IPS-NIHi7 (cell line): ENCODE results near the gene TBC1D22A.

Experiments used
- DNase-seq: peaks from one replicate; pipeline ENCODE4 v3.0.0; 2012; ENCODE audit warnings: mixed read lengths; ENCODE audit errors: extremely low spot score

Gene TBC1D22A

DNA sequence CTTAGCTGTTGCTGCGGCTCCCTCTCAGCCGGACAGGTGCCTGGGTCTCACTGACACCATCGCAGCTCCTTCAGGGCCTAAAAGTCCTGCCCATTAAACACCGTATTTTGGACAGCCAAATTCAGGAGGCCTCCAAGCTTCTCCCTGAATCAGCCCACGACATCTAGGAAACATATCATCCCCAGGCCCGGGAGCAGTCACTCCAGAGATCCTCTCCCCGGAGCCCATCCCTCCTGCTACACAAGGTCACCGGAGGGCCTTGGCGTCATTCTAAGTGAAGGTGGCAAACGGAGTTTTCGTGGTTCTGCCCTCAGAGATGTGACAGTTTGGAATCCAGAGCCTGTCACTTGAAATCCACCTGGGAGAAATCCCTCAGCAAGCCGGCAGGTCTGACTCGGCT is 232.5 kb downstream of the TBC1D22A start:
- DNase-seq, result no peak

DNA sequence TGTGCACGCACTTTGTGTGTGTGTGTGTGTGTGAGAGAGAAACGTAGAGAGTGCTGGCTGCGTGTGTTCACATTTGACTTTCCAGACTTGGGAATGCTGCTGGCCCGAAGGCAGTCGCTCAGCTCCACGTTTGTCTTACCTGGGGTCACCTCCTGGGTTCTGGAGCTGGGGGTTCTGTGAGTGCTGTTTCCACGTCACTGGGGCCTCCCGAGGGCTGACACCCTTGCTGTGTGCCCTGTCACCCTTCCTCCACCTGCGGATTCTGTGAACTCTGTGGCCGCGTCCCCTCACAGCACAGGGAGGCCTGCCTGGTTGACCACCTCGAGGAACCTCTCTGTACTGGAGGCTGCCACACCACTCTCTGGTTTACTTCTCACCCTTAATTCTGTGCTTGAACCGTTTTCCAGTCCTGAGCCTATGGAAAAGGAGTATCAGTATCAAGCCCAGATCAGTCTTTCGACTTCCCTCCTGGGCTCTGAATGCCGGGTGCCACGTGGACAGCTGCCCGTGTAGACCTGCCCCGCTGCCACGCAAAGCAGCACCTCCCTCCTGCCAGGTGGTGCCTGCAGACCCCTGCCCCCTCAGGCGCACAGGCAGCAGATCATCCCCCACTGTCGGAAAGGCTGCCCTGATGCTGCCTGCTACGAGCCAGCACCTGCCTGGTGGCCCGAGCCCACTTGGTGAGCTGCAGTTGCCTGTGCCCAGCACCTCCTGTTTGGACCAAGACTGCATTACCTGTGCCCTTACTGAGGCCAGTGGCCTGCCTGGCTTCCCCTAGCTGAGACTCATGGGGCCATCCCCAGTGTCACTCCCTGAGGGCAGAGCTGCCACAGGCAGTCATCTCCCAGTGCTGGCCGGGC is 233.3 kb downstream of the TBC1D22A start:
- DNase-seq, result no peak

DNA sequence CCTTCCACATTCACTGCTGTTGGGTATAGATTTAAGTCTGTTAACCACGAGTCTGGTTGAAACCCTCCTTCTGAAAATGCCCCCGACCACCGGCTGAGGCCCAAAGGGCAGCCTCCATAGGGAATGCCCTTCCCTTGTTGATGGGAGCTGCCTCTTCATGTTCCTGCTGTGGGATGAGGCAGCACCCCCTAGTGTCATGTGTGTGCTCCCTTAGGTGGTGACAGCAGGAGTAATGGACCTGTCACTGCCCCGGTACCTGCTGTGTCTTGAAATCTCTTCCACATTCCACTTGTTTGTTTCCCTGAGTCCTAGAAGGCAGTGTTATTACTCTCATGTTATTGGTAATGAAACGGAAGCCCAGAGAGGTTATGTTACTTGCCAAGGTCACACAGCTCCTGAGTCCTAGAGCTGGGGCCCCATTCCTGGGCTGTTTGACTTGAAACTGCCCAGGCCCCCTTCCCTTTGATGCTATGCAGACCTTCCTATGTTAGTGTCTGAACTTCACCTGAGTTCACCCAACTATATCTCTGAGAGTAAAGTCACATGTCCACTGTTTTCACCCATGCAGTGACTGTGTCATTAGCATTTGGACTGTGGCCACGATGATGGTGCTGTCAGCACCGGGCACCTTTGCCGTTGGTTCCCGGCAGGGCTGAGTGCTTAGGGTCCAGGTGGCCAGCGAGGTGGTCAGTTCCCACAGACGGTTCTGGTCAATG is 234.3 kb downstream of the TBC1D22A start:
- DNase-seq, result no peak

DNA sequence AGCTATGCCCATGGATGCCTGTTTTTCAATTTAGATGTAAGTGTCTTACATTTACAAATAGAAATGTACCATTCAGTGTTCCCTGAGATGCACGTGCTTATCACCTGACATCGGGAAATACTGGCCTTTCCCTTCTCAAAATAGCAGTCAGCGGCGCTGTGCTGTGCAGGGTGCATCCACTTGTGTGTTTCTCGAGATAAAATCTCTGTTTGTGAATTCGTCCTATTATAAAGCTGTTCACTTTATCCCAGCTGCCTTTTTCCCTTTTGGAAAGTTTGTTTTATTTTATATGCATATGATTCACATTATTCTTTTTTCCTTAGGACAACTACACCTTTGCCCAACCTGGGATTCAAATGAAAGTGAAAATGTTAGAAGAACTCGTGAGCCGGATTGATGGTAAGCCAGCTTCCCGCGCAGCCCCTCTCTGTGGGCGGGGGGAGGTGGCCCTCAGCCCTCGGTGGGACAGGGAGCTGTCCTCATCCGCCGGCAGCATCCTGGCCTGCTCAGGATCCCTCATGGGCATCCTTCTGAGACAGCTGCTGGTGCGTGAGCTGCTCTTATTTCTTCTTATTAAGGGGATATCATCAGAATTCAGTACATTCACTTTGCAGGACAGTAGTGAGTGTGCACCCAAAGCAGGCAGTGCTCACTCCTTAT is 235.0 kb downstream of the TBC1D22A start:
- DNase-seq, result no peak

DNA sequence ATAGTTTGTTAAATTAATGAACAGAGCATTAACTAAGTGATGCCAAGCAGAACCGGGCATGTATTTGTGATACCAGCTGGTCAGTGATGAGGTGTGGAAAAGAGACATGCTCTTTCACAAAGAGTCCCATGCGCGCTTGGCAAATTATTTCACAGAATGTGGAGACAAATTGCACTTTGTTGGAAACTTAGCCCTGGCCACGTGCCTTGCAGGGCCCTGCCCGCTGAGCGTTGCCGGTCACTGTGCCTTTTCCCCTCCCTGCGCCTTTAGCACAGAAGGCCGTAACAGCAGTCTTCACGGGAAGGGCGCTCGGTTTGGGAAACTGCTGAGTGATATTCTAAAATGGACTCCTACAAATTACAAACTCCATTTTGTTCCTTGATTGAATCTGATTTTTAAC is 235.9 kb downstream of the TBC1D22A start:
- DNase-seq, result no peak

DNA sequence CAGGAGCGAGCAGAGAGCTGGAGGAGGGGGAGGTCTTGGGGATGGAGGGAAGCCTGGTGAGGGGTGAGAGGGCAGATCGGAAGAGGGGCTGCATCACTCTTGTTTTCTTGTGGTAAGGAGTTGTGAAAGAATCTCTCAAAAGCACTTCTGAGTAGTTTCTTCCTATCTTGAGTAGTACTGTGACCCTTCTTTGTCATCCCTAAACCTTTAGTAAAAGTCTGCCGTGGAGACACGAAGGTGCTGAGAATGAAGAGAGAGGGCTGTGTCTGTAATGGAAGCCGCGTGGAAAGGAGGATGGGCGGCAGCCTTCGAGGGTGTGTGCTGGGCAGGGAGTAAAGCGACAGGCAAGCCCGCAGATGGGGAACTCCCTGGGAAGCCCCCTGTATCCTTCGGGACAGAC is 237.8 kb downstream of the TBC1D22A start:
- DNase-seq, result no peak

DNA sequence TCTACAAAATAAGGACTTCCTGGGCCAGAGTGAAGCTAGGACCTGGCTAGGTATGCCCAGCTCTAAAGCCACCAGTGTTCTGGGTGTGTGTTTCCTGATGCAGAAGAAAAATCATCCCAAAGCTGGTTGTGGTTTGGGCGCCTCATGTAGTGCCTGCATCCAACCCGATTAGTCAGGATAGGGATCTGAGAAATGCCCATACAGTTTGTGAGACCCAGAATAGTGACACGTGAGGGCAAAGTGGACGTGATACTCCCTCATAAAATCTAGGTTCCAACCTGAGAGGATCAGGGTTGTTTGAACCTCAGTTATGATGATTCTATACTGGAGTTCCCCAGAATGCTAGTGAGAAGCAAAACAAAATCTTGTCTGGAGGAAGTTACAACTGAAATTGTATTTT is 238.4 kb downstream of the TBC1D22A start:
- no peak for DNase-seq

DNA sequence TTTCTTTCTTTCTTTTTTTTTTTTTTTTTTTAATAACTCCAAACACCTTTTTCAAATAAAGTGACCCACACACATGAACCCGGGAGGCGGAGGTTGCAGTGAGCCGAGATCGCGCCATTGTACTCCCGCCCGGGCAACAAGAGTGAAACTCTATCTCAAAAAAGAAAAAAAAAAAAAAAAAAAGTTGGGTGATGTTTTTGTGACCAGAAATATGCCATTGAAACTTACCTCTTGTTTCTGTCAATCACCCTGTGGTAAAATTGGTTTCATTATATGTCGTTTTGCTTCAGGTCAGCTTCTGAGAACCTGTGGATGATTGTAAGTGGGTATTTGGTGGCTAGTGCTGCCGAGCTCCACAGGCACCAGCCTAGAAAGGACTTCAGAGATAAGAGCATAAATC is 238.8 kb downstream of the TBC1D22A start:
- DNase-seq, result no peak

DNA sequence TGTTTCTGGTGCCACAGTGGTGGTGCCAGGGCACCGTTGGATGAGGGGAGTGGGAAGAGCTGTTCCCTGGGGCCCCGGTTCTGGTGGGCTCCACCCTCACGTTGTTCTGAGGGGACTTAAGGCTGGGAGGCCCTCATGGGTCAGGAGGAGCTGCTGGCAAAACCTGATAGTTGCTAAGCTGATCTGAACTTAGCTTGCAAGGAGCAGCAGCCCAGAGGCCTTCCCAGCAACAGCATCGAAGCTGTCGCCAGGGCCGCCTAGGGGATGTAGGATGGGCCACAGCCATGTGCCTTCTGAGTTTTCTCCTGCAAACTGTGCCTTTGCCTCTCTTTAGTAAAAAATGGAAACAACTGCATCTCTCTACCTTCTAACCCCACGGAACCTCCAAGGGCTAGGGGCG is 240.2 kb downstream of the TBC1D22A start:
- DNase-seq, result no peak

DNA sequence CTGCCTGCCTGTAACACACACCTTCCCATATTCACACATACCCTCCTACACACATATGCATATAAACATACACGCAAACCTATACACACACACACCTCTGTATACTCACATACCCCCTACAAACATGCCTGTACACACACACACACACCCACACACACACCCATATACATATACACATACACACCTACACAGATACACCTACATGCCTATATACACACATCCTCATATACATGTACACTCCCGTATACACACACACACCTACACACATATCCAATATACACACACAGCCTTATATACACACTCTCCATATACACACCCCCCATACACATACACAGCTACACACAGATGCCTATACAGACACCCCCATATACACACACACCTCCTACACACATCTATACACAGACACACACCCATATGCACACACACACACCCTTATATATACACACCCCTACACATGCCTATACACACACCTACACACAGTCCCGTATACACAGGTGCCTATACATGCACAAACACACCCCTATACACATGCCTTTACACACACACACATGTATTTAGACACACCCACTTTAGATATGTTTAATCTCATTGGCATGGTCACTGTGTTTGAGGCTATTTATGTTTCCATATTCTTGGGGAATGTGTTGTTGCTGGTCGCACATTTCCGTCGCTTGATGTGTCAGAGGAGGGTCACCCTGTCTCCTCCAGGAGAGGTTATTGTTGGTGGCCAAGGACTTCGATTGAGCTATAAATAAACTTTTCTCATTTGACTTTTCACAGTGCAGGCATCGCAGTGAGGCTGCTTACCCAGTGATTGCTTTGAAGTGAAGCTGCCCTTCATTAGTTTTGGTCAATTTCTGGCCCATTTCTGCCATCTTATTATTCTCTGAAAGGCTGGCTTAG is 243.3 kb downstream of the TBC1D22A start:
- DNase-seq, result no peak

DNA sequence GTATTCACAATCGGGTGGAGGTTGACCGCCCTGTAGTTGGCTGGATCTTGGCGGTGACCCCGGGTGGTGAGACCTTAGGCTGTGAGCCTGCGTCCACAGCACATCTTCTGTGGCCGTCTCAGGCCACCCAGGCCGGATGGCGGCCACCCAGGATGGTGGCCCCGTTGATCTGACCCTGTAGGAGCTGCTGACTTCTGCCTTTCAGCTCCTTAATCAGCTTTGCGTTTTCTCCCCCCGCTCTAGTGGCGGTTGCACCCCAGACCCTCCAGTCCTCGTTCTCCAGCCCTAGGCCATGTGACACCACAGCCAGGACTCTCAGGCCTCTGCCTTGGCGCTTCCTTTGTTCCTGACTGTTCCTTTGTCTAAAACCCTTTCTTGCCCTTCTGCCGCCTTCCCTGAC is 244.0 kb downstream of the TBC1D22A start:
- DNase-seq, result no peak

DNA sequence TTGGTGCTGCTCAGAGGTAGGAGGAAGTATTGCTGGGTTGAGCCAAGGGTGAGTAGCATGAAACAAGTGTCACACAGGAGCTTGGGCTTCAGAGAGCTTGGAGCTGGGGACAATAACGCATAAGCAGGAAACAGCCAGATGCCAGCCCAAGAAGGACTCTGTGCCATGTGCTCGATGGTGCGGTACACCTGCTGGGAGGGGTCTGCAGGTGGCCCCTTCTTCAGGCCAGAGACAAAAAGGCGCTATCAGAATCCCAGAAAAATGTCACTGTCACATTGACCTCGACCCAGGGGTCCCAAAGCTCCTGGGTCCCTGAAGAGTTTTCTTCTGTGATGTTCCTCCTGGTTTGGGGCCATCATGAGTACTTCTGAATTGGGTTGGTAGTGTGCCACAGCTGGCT is 244.4 kb downstream of the TBC1D22A start:
- DNase-seq, result no peak

DNA sequence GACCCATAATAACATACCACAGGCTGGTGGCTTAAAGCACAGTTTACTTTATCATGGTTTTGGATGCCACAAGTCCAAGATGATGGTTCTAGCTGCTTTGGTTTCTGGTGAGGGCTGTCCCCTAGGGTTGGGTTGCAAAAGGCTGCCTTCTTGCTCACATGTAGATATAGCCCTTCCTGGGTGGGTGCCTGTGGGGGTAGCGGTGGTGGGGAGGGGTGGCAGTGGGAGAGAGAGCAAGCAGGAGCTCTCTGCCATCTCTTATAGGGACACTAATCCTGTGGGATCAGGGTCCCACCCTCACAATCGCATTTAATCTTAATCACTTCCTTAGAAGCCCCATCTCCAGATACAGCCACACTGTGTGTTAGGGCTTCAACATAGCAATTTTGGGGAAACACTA is 245.0 kb downstream of the TBC1D22A start:
- DNase-seq, result no peak

DNA sequence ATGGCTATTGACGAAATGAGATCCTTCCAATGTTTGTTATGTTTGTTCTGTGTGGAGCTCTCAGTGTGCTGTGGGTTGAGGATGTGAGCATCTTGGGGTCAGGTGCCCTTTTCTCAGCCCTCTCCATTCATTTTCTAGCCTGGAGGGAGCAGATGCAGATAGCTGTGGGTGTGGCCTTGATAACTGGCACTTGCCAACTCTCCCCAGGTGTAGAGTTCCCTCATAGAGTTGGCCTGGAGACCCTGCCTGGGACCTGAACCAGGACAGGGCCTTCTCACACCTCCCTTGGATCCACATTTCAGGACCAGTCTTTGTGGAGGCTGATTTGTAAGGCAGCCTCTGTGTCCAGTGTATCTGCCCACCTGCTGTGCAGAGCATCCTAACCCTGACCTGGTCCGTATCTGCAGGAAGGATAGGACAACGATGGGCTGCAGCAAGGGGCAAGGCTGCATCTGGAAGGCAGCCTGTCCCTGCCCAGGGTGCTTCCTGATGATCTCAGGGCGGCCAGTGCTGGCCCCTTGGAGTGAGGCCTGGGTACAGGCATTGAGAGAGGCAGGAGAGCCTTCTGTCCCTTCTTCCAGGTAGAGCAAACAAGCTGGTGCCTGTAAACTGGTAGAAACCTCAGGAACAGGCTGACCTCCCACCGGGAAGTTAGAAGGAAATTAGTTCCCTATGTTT is 245.9 kb downstream of the TBC1D22A start:
- DNase-seq, result no peak

DNA sequence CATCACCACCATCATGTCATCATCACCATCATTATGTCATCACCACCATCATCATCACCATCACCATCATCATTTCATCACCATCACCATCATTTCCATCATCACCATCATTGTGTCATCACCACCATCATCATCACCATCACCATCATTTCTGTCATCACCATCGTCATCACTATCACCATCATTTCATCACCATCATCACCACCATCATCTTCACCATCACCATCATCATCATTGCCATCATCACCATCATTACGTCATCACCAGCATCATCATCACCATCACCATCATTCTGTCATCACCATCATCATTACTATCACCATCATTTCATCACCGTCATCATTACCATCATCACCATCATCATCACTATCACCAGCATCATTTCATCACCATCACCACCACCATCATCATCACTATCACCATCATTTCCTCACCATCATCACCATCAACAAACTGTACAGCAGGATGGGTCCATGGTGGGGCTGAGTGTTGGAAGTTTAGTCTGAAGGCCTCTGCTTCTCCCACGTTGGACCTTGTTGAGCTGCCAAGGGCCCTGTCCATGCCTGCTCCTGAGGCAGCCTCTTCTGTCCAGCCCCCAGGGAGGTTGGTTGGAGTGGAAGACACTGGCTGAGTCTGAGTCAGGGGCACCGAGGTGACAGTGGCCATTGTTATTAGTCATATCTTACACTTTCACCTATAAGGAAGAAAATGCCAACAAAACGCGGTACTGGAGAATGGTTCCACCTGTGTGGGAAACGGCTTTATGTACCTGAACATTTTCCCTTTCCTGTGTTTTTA is 247.1 kb downstream of the TBC1D22A start:
- no peak for DNase-seq

DNA sequence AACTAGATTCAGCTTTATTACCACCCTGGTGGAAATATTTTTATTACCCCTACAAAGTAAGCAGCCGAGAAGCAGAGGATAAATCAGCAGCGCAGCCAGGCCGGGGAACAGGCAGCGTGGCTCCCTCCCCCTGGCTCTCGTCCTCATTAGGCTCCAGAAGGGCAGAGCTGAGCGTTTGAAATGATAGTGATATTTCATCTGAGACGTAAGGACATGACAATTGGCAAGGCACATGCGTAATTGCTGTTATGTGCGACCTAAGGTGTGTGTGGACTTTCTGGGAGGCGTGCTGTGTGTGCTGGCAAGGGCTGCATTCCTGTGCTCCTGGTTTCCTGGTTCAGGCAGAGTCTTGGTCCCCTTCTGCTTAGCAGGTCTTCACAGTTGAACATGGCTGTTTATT is 247.8 kb downstream of the TBC1D22A start:
- DNase-seq, result no peak

DNA sequence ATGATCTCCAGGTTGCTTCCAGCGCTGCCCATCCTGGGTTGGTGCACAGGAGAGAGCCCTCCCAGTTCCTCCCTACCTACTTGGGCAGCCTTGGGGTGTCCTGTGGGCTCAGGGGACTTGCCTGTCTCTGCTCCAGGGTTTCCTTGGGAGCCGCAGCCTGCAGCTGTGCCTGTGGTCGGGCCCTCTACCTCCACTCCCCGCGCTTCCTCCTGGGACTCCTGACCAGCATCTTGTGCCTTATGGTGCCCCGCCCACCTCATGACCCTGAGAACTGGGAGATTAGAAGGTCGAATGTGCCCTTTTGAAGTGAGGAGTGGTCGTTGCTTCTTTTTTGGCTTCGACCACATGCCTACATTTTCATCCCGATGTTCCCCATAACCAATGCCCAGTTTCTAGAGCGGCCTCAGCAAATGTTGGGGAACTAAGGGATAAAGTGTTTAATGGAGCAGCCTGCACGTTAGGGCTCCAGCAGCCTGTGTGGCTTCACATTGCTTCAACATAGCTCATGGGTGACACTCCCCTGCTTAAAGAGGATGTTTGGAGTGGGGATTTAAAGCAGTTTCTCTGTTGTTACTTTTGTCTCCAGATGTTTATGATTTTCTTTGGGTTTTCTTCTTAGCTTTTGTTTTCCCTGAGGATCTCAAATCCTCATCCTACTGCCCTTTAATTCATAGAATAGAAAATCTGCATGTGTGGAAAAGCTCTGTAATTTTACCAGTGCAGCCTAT is 248.8 kb downstream of the TBC1D22A start:
- DNase-seq, result no peak

DNA sequence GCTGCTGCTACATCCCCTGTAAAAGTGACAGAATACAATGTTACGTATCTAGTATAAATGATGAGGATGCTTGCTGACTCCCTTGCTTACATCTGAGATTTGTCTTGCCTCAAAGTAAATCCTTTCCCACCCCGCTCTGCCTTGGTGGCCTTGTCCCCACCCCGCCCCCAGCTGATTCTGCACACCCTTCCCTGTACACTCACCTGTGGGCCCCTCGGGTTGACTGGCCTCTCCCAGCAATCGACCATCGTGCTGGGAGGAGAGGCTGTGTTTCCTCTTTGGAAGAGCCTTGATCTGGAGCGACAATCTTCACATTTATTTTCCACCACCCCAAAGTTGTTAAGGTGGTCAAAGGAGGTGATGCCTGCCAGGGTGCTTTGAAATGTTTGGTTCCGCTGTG is 249.4 kb downstream of the TBC1D22A start:
- DNase-seq, result no peak

DNA sequence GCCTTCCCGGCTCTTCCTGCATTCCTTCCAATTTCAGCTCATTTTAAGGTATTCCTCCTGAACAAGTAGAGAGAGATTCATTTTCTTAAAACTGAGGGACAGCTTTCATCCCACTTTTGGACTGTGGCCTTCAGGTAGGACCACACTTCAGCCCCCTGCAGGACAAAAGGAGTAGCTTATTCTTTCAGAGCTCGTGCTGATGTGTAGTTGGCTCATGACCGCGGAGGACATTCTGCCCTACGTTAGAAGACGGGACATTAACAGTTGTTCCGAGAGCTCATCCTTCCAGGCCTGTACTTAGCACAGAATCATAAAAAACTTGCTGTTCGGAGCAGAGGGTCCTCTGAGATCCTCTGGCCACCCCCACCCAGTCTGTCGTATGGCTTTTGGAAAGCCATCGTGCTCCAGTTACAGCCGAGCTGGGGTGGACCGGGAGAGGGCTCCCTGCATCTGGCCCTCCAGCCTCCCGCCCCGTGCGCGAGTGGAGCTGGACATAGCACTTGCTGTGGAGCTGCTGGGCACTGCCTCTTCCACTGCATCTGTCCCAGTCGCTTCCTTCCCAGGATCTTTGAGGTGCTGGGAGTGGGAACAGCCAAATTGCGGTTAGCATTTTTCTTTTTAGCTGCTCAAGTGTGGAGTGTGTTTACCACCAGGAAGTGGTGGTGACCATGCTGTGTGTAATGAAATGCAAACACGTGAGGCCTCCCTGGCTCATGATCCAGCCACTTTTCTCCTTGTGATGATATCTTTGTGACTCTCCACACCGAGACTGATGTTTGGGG is 250.3 kb downstream of the TBC1D22A start:
- DNase-seq, result peak; percentile 59
